Osteoblast (primary cell): ENCODE results near the gene RAD1. TPM values are rescaled to one million over a fixed set of nuclear protein-coding genes. Genes with fewer than 3 reads are reported as not detected.

ENCODE experiments used
- DNase-seq: peaks from one replicate; pipeline ENCODE4 v3.0.0; 2011; ENCODE audit warnings: low spot score, mixed read lengths; ENCODE audit not compliant: insufficient read length; ENCODE audit errors: missing footprints
- H2AFZ ChIP-seq: 2 replicates; pipeline ENCODE4 v1.6.0; 2011; ENCODE audit warnings: mild to moderate bottlenecking, low read length
- H3K27ac ChIP-seq: 2 replicates; pipeline ENCODE4 v1.5.1; 2011; ENCODE audit warnings: mild to moderate bottlenecking, low read depth, low read length, moderate library complexity
- H3K27me3 ChIP-seq: 2 replicates; pipeline ENCODE4 v1.6.0; 2012; ENCODE audit warnings: mild to moderate bottlenecking, control low read depth, inconsistent platforms, low read length, moderate library complexity; ENCODE audit not compliant: insufficient read depth
- H3K36me3 ChIP-seq: 2 replicates; pipeline ENCODE4 v1.5.1; 2011; ENCODE audit warnings: mild to moderate bottlenecking, low read length, control low read depth, moderate library complexity; ENCODE audit not compliant: insufficient read depth
- H3K4me1 ChIP-seq: 2 replicates; pipeline ENCODE4 v1.5.1; 2011; ENCODE audit warnings: mild to moderate bottlenecking, low read length, control low read depth, moderate library complexity; ENCODE audit not compliant: insufficient read depth
- H3K4me2 ChIP-seq: 2 replicates; pipeline ENCODE4 v1.6.0; 2011; ENCODE audit warnings: mild to moderate bottlenecking, low read length; ENCODE audit not compliant: insufficient read depth
- H3K4me3 ChIP-seq: fragments of 200-600 bp; sonication (generic); 3 replicates; pipeline ENCODE4 v1.5.1; 2012; ENCODE audit warnings: mild to moderate bottlenecking, low read length, inconsistent platforms; ENCODE audit not compliant: insufficient read depth
- H3K79me2 ChIP-seq: 2 replicates; pipeline ENCODE4 v1.6.0; 2012; ENCODE audit warnings: mild to moderate bottlenecking, low read length, control low read depth, inconsistent platforms; ENCODE audit not compliant: insufficient read depth
- H3K9me3 ChIP-seq: 2 replicates; pipeline ENCODE4 v1.5.1; 2011; ENCODE audit warnings: low read depth, low read length, control low read depth
- H4K20me1 ChIP-seq: 2 replicates; pipeline ENCODE4 v1.6.0; 2012; ENCODE audit warnings: mild to moderate bottlenecking, low read length, control low read depth; ENCODE audit not compliant: insufficient read depth
- total RNA-seq: library from RNA; depleted of rRNA; stranded (reverse); fragments of >200 nt; gene quantifications from 2 replicates; pipeline ENCODE4 v1.2.3, GENCODE V29; 2012
- TF ChIP-seq, protein P1 (sequence below): IDR thresholded peaks from 2 replicates; pipeline ENCODE4 v1.5.1; 2011; ENCODE audit warnings: mild to moderate bottlenecking, low read depth, low read length, moderate library complexity; ENCODE audit errors: extremely low read depth

The RAD1 gene
- total RNA-seq, 1 donor = 54.6 TPM

DNA sequence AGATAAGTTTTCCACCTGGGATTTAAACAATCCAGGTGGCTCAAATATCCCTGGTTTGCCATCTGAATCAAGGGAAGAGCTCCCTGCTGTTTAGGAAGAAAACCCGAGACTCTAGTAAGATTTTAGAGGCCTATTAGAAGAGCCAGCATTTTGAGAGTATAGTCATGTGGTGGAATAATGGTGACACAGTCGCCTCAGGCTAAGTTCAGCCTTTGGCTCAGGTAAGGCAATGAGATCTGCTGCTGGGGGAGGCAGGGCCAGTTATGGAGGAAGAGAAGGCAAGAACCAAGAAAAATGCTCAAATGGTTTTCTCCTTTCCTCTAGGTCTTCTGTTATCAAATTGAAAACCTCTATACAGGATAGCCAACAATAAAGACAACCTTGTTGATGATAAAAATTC is 16.2 kb downstream of the RAD1 start:
- Histone ChIP-seq H4K20me1 (no peaks in the 10 kb centered on the region), H3K27me3 (no peaks in the 10 kb centered on the region), H3K36me3 (no peaks in the 10 kb centered on the region), H3K4me1 (no peaks in the 10 kb centered on the region), H3K4me2 (no peak overlapping the region), H3K27ac (no peak overlapping the region), H3K79me2 (no peaks in the 10 kb centered on the region), H3K4me3 (no peak overlapping the region), H3K9me3 (no peaks in the 10 kb centered on the region), H2AFZ (no peak overlapping the region)
- DNase-seq = no peak
- TF ChIP-seq, protein P1, sequence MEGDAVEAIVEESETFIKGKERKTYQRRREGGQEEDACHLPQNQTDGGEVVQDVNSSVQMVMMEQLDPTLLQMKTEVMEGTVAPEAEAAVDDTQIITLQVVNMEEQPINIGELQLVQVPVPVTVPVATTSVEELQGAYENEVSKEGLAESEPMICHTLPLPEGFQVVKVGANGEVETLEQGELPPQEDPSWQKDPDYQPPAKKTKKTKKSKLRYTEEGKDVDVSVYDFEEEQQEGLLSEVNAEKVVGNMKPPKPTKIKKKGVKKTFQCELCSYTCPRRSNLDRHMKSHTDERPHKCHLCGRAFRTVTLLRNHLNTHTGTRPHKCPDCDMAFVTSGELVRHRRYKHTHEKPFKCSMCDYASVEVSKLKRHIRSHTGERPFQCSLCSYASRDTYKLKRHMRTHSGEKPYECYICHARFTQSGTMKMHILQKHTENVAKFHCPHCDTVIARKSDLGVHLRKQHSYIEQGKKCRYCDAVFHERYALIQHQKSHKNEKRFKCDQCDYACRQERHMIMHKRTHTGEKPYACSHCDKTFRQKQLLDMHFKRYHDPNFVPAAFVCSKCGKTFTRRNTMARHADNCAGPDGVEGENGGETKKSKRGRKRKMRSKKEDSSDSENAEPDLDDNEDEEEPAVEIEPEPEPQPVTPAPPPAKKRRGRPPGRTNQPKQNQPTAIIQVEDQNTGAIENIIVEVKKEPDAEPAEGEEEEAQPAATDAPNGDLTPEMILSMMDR = no peak

DNA sequence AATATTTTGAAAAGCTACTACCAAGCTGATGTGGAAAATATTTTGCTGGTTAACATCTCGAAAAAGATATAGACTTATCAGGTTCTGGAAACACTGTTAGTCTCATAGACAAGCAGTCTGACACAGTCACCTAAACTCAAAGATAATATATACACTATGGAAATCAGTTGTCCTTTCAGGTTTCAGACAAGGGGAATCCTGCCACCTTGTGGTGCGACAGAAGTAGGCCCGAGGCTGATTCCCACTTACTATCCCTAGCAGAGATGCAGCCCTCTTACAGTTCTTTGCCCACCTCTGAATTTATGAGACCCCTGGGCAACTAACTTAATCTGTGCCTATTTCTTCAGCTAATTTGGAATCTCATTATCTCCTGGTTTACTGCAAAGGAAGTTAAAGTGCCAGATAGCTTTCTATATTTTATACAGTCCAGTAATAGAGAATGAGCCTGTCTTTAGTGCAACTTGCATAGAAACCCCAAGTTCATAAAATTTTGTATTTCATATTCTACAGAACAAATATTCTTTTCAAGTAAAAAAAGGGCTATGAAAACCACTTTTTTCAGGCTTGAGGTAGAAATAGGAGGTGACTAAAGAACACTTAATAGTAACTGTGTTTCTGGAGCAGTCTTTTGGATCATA is 16.9 kb downstream of the RAD1 start:
- H3K36me3 ChIP-seq = no peaks in the 10 kb centered on the region
- H3K4me2 ChIP-seq = no peak overlapping the region

DNA sequence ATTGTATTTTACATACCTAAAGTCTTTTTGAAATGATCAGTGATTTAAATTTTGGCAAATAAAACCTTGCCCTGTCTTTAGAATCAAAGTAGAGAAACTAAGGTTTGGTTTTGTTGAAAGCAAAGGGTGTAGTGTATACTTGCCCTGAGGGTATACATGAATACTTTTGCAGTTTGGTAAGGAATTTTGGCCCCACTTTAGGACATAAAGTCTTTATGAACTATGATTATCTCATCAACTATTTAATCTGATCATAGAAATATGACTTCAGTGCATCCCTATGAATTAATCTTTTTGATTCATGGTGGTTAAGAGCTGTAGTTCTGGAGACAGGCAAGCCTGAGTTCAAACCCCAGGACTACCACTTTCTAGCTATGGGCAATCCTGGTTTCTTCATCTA is 17.7 kb downstream of the RAD1 start:
- Histone ChIP-seq H3K27ac (no peak overlapping the region), H3K79me2 (no peaks in the 10 kb centered on the region), H3K36me3 (no peaks in the 10 kb centered on the region), H3K9me3 (no peaks in the 10 kb centered on the region), H3K27me3 (no peaks in the 10 kb centered on the region), H3K4me2 (no peak overlapping the region), H4K20me1 (no peaks in the 10 kb centered on the region), H2AFZ (no peak overlapping the region), H3K4me1 (no peaks in the 10 kb centered on the region), H3K4me3 (no peak overlapping the region)
- DNase-seq = no peak
- TF ChIP-seq, protein P1 = no peak

More for the DNA sequence above, 16.9 kb downstream of the RAD1 start:
- TF ChIP-seq, protein P1 = peak; percentile 91
- Histone ChIP-seq H3K4me3 (no peak overlapping the region), H2AFZ (no peak overlapping the region), H3K9me3 (no peaks in the 10 kb centered on the region), H4K20me1 (no peaks in the 10 kb centered on the region), H3K79me2 (no peaks in the 10 kb centered on the region), H3K27ac (no peak overlapping the region), H3K27me3 (no peaks in the 10 kb centered on the region), H3K4me1 (no peaks in the 10 kb centered on the region)
- DNase-seq = peak; percentile 73

DNA sequence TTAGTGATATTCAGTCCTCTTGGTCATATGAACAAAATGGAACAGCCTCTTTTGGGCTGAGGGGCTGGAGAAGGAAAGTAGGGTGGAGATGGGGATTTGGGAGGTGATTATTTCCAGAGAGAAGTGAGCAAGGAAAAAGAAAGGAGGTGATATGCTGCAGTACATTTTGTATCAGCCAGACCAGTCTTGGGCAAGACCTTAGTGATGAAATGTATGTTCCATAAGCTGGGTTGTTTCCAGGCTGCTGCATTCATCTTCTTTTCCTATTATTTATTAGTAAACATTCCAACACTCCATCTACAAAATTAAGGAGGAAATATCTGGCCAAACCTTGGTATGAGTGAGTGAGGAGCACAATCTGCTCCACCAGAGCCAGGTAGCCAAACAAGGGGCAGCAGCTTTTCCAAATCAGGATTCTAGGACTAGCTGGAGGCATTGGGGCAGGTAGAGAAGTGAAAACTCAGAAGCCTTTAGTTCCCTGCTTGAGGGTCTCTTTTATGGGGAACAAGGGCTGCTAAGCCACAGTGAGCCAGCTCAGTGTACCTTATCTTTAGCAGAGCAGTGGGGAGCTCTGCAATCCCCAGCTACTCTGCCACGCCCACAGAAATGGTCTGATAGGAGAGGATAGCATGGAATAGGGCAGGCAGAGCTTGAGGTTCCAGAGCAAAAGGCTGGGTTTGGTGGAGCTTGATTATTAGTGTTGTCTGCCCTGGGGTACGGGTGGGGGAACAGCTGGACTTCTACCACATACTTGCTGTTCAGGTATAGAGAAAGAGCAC is 19.5 kb downstream of the RAD1 start:
- H3K4me2 ChIP-seq = no peak overlapping the region
- no peaks in the 10 kb centered on the region for H3K27me3 ChIP-seq
- no peaks in the 10 kb centered on the region for H4K20me1 ChIP-seq
- H3K27ac ChIP-seq = no peak overlapping the region
- H3K4me3 ChIP-seq = no peak overlapping the region
- H3K4me1 ChIP-seq = no peaks in the 10 kb centered on the region
- H2AFZ ChIP-seq = no peak overlapping the region
- H3K9me3 ChIP-seq = no peaks in the 10 kb centered on the region
- no peaks in the 10 kb centered on the region for H3K79me2 ChIP-seq
- TF ChIP-seq, protein P1 = no peak
- no peaks in the 10 kb centered on the region for H3K36me3 ChIP-seq
- no peak for DNase-seq
